Brain microvascular endothelial cell (primary cell): ENCODE results near the gene ZFPM1.

ENCODE experiments used
- DNase-seq: peaks from one replicate; pipeline ENCODE4 v3.0.0-alpha.2; 2020
- H3K27ac ChIP-seq: fragments of 250-450 bp; sonication (Bioruptor Pico); 2 replicates; pipeline ENCODE4 v1.5.1; 2020; ENCODE audit warnings: mild to moderate bottlenecking, moderate library complexity
- H3K27me3 ChIP-seq: fragments of 250-450 bp; sonication (Bioruptor Pico); replicated peaks from 2 replicates; pipeline ENCODE4 v1.5.1; 2020; ENCODE audit warnings: mild to moderate bottlenecking
- H3K36me3 ChIP-seq: fragments of 250-450 bp; sonication (Bioruptor Pico); replicated peaks from 2 replicates; pipeline ENCODE4 v1.5.1; 2020; ENCODE audit warnings: mild to moderate bottlenecking
- H3K4me3 ChIP-seq: 2 replicates; pipeline ENCODE4 v1.5.1; 2011; ENCODE audit warnings: low read depth, mild to moderate bottlenecking, control low read depth, low read length, moderate library complexity
- CTCF ChIP-seq: IDR thresholded peaks from 2 replicates; pipeline ENCODE4 v1.5.1; 2011; ENCODE audit warnings: low read depth, mild to moderate bottlenecking, moderate library complexity, low read length, control low read depth, inconsistent platforms; ENCODE audit errors: missing control alignments
- in situ Hi-C: cut with HindIII; loops from 2 replicates; pipeline ENCODE4 v1.10.0; 2017; ENCODE audit warnings: low sequenced_read_pairs, low pct_ligation_motif_present

The ZFPM1 gene

GRCh38 chr16:88566158-88566557 is 113.1 kb downstream of the ZFPM1 start:
- peak; percentile 72 for DNase-seq
- Histone ChIP-seq H3K4me3 (no peak overlapping the region), H3K36me3 (no peaks in the 10 kb centered on the region), H3K27me3 (no peaks in the 10 kb centered on the region), H3K27ac (no peak overlapping the region)
- TF ChIP-seq CTCF: no peak
- in situ Hi-C loops: no loop called here

GRCh38 chr16:88568710-88569613 is 115.9 kb downstream of the ZFPM1 start:
- DNase-seq: no peak
- H3K27ac ChIP-seq: no peak overlapping the region
- TF ChIP-seq CTCF: no peak
- H3K27me3 ChIP-seq: no peaks in the 10 kb centered on the region
- in situ Hi-C loops: no loop called here
- peak overlapping the region; percentile 78 for H3K4me3 ChIP-seq
- H3K36me3 ChIP-seq: peaks cover 4% of the 10 kb centered on the region

GRCh38 chr16:88569614-88569984 is 116.5 kb downstream of the ZFPM1 start:
- in situ Hi-C loops: no loop called here
- H3K27me3 ChIP-seq: no peaks in the 10 kb centered on the region
- H3K27ac ChIP-seq: peak overlapping the region; percentile 0
- H3K4me3 ChIP-seq: peak overlapping the region; percentile 78
- peaks cover 4% of the 10 kb centered on the region for H3K36me3 ChIP-seq
- TF ChIP-seq CTCF: no peak
- DNase-seq: no peak

DNA sequence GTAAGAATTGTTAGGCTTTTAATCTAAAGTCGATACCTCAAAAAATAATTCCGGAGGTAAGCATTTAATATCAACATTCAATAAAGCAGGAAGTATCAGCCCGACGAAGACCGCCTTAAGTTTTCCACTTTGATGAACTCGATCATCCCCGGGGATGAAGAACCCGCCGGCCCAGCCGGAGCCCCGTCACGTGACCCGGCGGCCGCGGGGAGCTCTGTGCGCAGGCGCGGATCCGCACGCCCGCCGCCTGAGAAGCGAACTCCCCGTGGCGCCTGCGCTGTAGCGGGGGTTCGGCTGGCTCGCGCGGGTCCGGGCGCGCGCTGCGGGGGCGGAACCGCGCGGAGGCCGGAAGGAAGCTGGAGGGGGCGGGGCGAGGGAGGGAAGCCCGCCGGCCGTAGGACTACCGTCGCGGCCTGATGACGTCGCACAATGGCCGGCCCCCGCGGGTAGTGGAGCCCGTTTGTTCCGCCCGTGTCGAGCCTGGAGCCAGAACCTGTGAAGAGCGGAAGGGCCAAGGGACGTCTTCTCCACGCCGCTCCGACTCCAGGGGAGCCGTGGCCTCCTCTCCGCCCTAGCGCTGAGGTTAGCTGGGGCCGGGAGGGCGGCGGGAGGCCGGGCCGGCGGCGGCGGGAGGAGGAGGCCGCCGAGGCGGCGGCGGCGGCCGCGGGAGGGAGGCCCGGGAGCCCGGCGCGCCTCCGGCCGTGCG is 117.1 kb downstream of the ZFPM1 start, which contains the start of gene ZC3H18:
Gene ZC3H18 (plus strand): TSS at position 419 of the 706 bp plus-strand sequence. CDS start 6,721 bp downstream, outside the sequence.
- in situ Hi-C loops: no loop called here
- Histone ChIP-seq H3K36me3 (peaks cover 5% of the 10 kb centered on the region), H3K27me3 (no peaks in the 10 kb centered on the region), H3K4me3 (peak within 1 kb of the TSS; percentile 82), H3K27ac (peak within 1 kb of the TSS; percentile 63)
- no peak for TF ChIP-seq CTCF
- peak; percentile 86 for DNase-seq

- no peaks in the 10 kb centered on the region for H3K27me3 ChIP-seq
- DNase-seq: no peak
- in situ Hi-C loops: no loop called here
- H3K4me3 ChIP-seq: peak overlapping the region; percentile 82
- peak overlapping the region; percentile 63 for H3K27ac ChIP-seq
- H3K36me3 ChIP-seq: peaks cover 7% of the 10 kb centered on the region
- TF ChIP-seq CTCF: no peak
Measured at GRCh38 chr16:88570691-88571092, 117.6 kb downstream of the ZFPM1 start.
